ENCODE data around the gene FREM1. TPM values are rescaled to one million over a fixed set of nuclear protein-coding genes. Genes with fewer than 3 reads are reported as not detected.

FREM1 gene
- total RNA-seq, 4 donors from 2014 or later, result 0.53 to 2.8 (median 1.5) TPM

DNA sequence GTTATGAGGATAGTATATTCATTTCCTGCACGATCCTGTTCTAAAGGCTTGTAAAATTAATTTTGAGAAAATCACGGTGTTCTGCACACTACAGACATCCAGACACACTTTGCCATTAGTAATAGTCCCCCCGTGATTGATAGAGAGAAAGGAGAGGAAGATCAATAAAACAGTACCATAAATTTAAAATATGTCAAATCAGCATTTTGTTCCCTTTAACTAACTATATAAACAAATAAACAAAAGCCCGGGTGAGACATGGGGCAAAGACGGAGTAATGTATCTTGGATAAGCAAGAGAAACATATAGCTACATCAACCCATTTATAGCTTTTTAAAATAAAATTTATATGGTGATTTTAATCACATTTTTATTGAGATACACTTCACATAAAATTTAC is 177.1 kb downstream of the FREM1 start:
- no peak for TF ChIP-seq CTCF (IDR thresholded peaks at IDR 0.05)
- TF ChIP-seq POLR2A (IDR thresholded peaks at IDR 0.05), result no peak
- 75 to 94% methylated on average over 5 of the region's 5 CpGs for WGBS, 2 donors
- DNase-seq (ENCODE audit: low spot score in 2 of 2), result no peak

DNA sequence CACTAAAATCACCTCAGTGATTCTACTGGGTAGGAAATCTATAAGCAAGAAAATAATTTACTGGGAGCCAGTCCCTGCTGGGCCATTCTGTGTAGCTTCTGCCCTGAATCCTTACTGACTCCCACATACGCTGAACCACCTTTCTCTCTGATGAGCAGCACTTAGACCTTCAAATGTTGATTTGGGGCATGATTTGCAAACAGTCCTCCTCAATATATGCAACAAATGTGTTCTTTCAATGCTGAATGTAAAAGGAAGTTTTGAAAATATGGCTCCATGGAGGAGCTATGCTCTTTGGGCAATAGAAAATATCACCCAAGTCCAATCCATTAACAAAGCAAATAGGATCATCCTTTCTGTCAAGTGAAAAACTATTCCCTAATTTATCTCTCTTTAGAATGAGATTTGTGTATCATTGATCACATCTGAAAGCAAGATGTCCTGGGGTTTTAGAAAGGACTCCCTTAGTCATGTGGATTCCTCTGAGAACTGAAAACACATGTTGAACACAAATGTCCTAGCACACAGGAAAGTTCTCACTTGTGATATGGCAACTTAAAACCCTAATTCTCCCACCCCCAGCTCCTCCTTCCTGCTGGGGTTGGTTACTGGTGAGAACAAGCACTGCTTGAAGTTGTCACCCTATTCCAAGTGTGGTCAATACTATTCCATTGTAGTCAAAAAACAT is 178.8 kb downstream of the FREM1 start:
- TF ChIP-seq POLR2A (IDR thresholded peaks at IDR 0.05) (no peak), CTCF (IDR thresholded peaks at IDR 0.05) (no peak)
- intact Hi-C loops (cut with DNase I; ENCODE audit: low total_unique reads), result no loop called here
- H3K4me3 ChIP-seq (ENCODE audit: low read depth, poor library complexity, severe bottlenecking), result no peak overlapping the region
- WGBS, 2 donors, result 92 to 96% methylated on average over 1 of the region's 1 CpG
- DNase-seq (ENCODE audit: low spot score in 2 of 2), result no peak

More for the DNA sequence above, 177.1 kb downstream of the FREM1 start:
- intact Hi-C loops (cut with DNase I; ENCODE audit: low total_unique reads), result no loop called here
- no peak overlapping the region for H3K4me3 ChIP-seq (ENCODE audit: low read depth, poor library complexity, severe bottlenecking)

DNA sequence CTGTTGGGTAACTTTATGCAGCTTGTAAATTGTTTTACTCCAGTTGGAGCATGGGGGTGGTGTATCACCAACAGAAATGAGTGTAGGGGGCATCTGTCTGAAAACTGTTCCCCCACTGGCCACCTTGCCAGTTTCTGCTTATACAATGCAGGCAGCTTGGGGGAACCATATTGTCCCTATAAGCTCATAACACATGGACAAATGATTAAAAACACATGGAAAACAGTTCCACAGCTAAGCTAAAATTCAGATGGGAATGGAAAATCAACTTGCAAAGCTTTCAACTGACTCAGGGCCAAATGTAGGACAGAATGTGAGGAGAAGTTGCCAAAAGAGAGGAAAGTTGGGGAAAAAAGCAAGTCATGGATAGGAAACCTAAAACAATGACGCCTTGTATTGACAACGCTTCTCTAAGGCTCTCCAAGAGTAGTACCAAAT is 179.7 kb downstream of the FREM1 start:
- H3K4me3 ChIP-seq (ENCODE audit: low read depth, poor library complexity, severe bottlenecking), result no peak overlapping the region
- DNase-seq (ENCODE audit: low spot score in 2 of 2), result no peak
- intact Hi-C loops (cut with DNase I; ENCODE audit: low total_unique reads), result no loop called here
- no peak for TF ChIP-seq CTCF (IDR thresholded peaks at IDR 0.05)
- TF ChIP-seq POLR2A (IDR thresholded peaks at IDR 0.05), result no peak
- 47 to 64% methylated on average over 2 of the region's 2 CpGs for WGBS, 2 donors

- intact Hi-C loops (cut with DNase I; ENCODE audit: low total_unique reads), result no loop called here
- WGBS, 2 donors, result 62 to 67% methylated on average over 4 of the region's 4 CpGs
- H3K4me3 ChIP-seq (ENCODE audit: low read depth, poor library complexity, severe bottlenecking), result no peak overlapping the region
- DNase-seq (ENCODE audit: low spot score in 2 of 2), result no peak
- no peak for TF ChIP-seq POLR2A (IDR thresholded peaks at IDR 0.05)
- TF ChIP-seq CTCF (IDR thresholded peaks at IDR 0.05), result no peak
These were observed 186.9 kb downstream of the FREM1 start for GRCh38 chr9:14723301-14723700.

DNA sequence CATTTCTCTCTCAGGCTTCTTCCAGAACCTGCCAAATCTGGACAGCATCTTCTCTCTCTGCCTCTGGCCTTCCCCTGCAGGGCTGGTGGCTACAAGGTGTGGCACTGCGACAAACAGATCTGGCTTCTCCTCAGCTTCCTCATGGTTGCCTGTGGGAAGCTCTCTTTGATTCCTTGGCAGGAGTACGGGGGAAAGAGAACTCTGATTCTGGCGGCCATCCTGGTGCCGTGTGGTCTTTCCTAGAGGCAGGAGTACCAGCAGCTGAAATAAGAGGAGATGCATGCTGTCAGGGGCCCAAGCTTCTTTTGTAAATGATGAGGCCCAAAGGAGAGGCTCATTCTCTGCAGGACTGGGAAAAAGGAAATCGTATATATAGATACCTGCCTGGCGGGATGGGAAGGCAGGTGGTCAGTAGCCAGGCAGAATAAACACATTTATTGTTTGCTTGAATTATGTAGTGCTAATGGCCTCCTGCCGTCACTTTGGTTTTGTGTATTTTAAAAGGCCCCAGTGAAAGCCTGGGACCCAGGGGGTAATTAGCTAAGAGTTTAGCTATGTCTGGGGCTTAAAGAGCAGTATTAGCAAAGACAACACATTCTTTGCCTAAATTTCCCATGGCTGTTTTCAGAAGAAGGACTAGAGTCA is 187.7 kb downstream of the FREM1 start, which contains the start of gene CER1:
Gene CER1 (minus strand): TSS at position 343 of the 645 bp plus-strand sequence. CDS start 61 bp downstream, at position 282.
- intact Hi-C loops (cut with DNase I; ENCODE audit: low total_unique reads), result no loop called here
- no peak for TF ChIP-seq CTCF (IDR thresholded peaks at IDR 0.05)
- TF ChIP-seq POLR2A (IDR thresholded peaks at IDR 0.05), result no peak
- no peak within 1 kb of the TSS for H3K4me3 ChIP-seq (ENCODE audit: low read depth, poor library complexity, severe bottlenecking)
- WGBS, 2 donors, result 44 to 58% methylated on average over 7 of the region's 7 CpGs
- no peak for DNase-seq (ENCODE audit: low spot score in 2 of 2)
